SK-N-SH treated with all-trans-retinoic acid at 6 μM for 48 hours (cell line): ENCODE measurements around the gene GPR132.

Experiments used
- BACH2 ChIP-seq: fragments of 250-450 bp; sonication (Bioruptor Pico); IDR thresholded peaks from 2 replicates; pipeline ENCODE4 v1.9.0; 2021; ENCODE audit warnings: mild to moderate bottlenecking, borderline replicate concordance
- CSDC2 ChIP-seq: fragments of 250-450 bp; sonication (Bioruptor Pico); IDR thresholded peaks from 2 replicates; pipeline ENCODE4 v1.5.0; 2020; ENCODE audit warnings: mild to moderate bottlenecking, moderate library complexity
- ESRRG ChIP-seq: fragments of 250-450 bp; sonication (Bioruptor Pico); IDR thresholded peaks from 2 replicates; pipeline ENCODE4 v1.6.1; 2021; ENCODE audit warnings: mild to moderate bottlenecking
- GLIS3 ChIP-seq: fragments of 250-450 bp; sonication (Bioruptor Pico); IDR thresholded peaks from 2 replicates; pipeline ENCODE4 v1.5.0; 2020; ENCODE audit warnings: mild to moderate bottlenecking, moderate library complexity
- OSR1 ChIP-seq: fragments of 250-450 bp; sonication (Bioruptor Pico); IDR thresholded peaks from 2 replicates; pipeline ENCODE4 v1.8.0; 2022; ENCODE audit warnings: moderate library complexity, mild to moderate bottlenecking, inconsistent platforms
- PATZ1 ChIP-seq: fragments of 250-450 bp; sonication (Bioruptor Pico); IDR thresholded peaks from 2 replicates; pipeline ENCODE4 v1.8.0; 2020; ENCODE audit warnings: mild to moderate bottlenecking, moderate library complexity, borderline replicate concordance
- RARB ChIP-seq: fragments of 250-450 bp; sonication (Bioruptor Pico); IDR thresholded peaks from 2 replicates; pipeline ENCODE4 v1.8.0; 2021; ENCODE audit warnings: mild to moderate bottlenecking, moderate library complexity
- TOX ChIP-seq: fragments of 250-450 bp; sonication (Bioruptor Pico); IDR thresholded peaks from 2 replicates; pipeline ENCODE4 v1.8.0; 2021; ENCODE audit warnings: mild to moderate bottlenecking, moderate library complexity, borderline replicate concordance
- ZC3H10 ChIP-seq: fragments of 250-450 bp; sonication (Bioruptor Pico); IDR thresholded peaks from 2 replicates; pipeline ENCODE4 v1.5.1; 2021; ENCODE audit warnings: mild to moderate bottlenecking, moderate library complexity
- ZFP3 ChIP-seq: fragments of 250-450 bp; sonication (Bioruptor Pico); IDR thresholded peaks from 2 replicates; pipeline ENCODE4 v1.5.0; 2020; ENCODE audit warnings: mild to moderate bottlenecking, moderate library complexity
- ZFP30 ChIP-seq: fragments of 450-650 bp; formaldehyde crosslinking; IDR thresholded peaks from 2 replicates; pipeline ENCODE4 v1.5.0; 2022; ENCODE audit warnings: mild to moderate bottlenecking, moderate library complexity
- TF ChIP-seq, protein P1 (sequence below): fragments of 250-450 bp; sonication (Bioruptor Pico); IDR thresholded peaks from 2 replicates; pipeline ENCODE4 v1.8.0; 2021; ENCODE audit warnings: low read depth, mild to moderate bottlenecking, moderate library complexity, borderline replicate concordance

DNA sequence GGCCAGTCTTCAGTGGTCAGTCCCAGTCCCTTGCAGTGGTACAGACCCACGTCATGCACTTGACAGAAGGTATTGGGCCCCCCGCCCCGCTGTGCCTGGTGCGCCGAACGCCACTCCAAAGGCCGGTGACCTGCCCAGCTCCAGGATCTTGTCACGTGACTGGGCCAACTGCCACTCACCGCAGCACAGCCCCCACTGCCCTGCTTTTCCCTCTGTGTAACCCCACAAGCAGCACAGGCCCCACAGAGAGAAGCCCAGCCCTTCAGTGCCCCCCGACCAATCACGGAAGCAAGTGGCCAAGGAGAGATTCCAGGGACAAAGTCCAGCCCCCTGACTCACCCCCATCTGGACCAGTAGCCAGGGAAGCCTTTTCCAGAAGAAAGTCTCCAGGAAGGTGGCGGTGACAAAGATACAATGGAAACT is 498 bp downstream of the GPR132 start:
- TF ChIP-seq ESRRG (CRISPR knock-in tag) (no peak), ZC3H10 (CRISPR knock-in tag) (no peak), CSDC2 (CRISPR knock-in tag) (no peak), GLIS3 (CRISPR knock-in tag) (no peak), OSR1 (no peak), RARB (CRISPR knock-in tag) (no peak), PATZ1 (CRISPR knock-in tag) (no peak), TOX (CRISPR knock-in tag) (no peak), BACH2 (CRISPR knock-in tag) (no peak), ZFP30 (CRISPR knock-in tag) (no peak), ZFP3 (CRISPR knock-in tag) (no peak)
- TF ChIP-seq, protein P1, sequence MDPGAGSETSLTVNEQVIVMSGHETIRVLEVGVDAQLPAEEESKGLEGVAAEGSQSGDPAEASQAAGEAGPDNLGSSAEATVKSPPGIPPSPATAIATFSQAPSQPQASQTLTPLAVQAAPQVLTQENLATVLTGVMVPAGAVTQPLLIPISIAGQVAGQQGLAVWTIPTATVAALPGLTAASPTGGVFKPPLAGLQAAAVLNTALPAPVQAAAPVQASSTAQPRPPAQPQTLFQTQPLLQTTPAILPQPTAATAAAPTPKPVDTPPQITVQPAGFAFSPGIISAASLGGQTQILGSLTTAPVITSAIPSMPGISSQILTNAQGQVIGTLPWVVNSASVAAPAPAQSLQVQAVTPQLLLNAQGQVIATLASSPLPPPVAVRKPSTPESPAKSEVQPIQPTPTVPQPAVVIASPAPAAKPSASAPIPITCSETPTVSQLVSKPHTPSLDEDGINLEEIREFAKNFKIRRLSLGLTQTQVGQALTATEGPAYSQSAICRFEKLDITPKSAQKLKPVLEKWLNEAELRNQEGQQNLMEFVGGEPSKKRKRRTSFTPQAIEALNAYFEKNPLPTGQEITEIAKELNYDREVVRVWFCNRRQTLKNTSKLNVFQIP = no peak
